ENCODE measurements around the gene UTS2R.
"Not testable (repeated sequence)": the region's sequence is repeated elsewhere in the genome, so short reads cannot be mapped to it uniquely, and the experiment has no call there.

The UTS2R gene

DNA sequence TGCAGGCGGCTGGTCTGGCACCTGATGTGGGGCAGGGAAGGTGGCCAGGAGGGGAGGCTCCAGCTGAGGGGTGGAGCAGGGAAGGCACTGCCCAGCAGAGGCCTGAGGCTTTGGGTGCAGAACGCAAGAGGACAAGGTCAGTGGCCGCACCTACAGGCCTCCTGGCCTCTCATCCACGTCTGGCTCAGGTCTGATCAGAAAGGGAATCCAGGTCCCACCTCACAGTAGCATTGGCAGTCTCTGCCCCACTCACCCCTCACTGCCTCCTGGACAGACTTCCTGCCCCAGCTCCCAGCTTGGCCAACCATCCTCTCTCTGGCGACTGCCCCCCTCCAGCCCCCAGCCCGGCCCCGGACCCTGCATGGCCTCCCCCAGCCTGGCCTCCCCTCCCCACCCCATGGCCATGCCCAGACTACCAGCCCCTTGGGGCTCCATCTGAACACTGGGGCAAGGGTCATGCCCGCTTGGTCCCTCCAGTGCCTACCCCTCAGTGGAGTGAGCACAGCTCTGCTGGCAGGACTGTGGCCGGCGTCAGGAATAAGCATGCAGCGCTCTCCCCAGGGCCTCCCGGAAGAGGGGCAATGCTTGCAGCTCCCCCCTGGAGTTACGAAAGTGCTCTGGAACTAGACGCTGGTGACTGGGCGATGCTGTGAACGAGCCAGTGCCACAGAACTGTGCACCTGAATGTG is 4.6 kb downstream of the UTS2R start:
- no peak for DNase-seq

DNA sequence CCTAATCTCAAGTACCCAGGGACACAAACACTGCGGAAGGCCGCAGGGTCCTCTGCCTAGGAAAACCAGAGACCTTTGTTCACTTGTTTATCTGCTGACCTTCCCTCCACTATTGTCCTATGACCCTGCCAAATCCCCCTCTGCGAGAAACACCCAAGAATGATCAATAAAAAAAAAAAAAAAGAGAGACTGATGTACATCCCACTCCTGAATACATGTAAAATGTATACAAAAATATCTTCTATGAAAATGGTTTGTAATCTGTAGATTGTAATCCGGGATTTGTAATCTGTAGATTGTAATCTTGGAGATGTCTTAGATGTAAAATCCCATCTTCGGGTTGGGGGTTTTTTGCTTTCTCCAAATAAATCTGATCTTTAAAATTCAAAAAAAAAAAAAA is 5.7 kb downstream of the UTS2R start:
- not testable (repeated sequence) for DNase-seq

- no peak for DNase-seq
Observed at GRCh38 chr17:82377924-82378740, 6.6 kb downstream of the UTS2R start.

DNA sequence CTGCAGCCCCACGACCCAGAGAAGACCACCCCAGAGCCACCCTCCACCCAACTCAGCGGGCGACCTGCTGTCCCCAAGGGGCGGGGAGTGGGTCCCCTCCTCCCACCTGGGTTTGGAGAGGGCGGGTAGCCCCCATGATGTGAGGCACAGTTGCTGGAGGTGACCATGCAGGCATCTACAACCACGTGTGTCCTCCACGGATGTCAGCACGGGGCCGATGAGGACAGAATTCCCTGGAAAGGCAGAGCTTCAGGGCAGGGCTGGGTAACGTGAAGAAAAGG is 7.1 kb downstream of the UTS2R start:
- no peak for DNase-seq

DNA sequence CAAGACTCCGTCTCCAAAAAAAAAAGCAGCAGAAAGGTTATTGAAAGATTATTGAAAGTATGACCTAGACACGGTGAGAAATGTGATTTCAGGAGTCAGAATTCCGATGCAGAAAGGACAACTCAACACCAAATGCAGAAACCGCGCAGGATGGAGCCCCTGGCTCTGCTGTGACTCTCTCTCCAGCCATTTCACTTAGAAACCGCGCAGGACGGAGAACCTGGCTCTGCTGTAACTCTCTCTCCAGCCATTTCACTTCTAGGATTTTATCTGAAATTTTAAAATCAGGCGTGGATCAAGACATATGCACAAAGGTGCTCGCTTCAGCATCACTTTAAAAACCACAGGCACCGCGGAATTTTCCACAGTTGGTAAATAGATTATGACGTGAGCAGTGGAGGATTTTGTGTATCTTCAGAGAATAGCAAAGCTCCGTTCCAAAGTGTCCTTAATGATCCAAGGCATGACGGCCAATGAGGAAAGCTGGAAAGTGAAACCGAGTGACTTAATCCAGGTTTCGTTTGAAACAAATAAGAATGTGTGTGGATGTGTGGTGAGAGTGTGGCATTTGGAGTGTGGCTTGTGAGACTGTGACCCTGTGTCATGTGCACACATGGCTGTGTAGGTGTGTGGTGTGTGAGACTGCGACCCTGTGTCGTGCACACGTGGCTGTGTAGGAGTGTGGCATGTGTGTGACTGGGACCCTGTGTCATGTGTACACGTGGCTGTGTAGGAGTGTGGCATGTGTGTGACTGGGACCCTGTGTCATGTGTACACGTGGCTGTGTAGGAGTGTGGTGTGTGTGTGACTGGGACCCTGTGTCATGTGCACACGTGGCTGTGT is 9.5 kb downstream of the UTS2R start:
- no peak for DNase-seq

GRCh38 chr17:82381703-82382009 is 10.1 kb downstream of the UTS2R start:
- not testable (repeated sequence) for DNase-seq

GRCh38 chr17:82382220-82382932 is 10.8 kb downstream of the UTS2R start:
- not testable (repeated sequence) for DNase-seq

- DNase-seq = no peak
Observed at GRCh38 chr17:82382933-82383255, 11.3 kb downstream of the UTS2R start.

- no peak for DNase-seq
Observed at GRCh38 chr17:82383411-82383810, 11.8 kb downstream of the UTS2R start.

- no peak for DNase-seq
Observed at GRCh38 chr17:82384051-82384729, 12.6 kb downstream of the UTS2R start.

DNA sequence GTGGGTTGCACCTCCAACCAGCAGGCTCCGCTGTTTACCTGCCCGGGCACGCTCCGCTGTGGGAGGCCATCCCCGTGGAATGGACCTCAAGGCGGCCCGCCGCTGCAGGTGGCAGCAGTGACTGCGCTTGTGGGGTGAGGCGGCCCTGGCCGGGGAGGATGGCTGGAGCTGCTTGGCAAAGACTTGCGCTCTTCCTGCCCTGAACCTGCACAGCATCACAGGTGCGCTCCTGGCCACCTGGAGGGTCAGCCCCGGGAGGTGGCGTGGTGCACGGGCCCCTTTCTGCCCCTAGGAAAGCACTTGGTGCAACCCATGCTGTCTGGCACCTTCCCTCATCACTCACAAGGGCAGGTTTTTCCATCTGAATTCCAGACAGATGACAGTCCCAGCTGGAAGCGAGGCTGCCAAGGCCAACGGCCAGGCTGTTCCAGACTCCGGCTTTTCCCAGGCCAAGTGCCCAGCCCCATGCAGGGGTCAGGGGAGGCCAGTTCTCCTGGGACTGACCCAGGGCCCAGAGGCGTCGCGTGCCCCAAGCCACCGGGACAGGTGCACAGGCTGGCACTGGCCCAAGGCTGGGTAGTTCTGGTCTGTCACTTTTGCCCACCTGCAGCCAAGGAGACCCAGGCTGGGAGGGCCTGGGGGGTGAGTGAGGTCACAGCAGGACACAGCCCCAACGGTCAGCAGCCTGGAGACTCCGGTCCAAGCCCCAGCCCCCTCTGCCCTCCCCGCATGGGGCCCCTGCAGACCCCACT is 13.3 kb downstream of the UTS2R start:
- DNase-seq = peak; percentile 27 to 67

- no peak for DNase-seq
Observed at GRCh38 chr17:82385559-82386254, 14.1 kb downstream of the UTS2R start.

DNA sequence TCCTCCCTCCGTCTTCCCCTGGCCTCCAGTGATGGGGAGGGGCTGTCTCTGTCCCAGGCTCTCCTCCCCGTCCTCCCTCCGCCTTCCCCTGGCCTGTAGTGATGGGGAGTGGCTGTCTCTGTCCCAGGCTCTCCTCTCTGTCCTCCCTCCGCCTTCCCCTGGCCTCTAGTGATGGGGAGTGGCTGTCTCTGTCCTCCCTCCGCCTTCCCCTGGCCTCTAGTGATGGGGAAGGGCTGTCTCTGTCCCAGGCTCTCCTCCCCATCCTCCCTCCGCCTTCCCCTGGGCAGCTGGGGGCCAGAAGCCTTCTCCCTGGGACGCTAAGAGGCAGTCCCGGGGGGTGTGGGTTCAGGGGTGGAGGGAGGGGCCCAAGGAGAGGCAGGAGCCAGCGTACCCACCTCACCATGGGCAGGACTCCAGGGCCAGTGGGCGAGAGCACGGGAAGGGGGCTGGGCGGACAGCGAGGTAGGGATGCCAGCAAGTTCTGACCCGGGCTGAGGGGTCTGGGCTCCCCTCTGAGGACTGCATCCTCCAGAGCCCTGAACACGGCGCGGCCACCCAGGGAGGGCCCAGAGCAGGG is 14.8 kb downstream of the UTS2R start:
- no peak for DNase-seq

DNA sequence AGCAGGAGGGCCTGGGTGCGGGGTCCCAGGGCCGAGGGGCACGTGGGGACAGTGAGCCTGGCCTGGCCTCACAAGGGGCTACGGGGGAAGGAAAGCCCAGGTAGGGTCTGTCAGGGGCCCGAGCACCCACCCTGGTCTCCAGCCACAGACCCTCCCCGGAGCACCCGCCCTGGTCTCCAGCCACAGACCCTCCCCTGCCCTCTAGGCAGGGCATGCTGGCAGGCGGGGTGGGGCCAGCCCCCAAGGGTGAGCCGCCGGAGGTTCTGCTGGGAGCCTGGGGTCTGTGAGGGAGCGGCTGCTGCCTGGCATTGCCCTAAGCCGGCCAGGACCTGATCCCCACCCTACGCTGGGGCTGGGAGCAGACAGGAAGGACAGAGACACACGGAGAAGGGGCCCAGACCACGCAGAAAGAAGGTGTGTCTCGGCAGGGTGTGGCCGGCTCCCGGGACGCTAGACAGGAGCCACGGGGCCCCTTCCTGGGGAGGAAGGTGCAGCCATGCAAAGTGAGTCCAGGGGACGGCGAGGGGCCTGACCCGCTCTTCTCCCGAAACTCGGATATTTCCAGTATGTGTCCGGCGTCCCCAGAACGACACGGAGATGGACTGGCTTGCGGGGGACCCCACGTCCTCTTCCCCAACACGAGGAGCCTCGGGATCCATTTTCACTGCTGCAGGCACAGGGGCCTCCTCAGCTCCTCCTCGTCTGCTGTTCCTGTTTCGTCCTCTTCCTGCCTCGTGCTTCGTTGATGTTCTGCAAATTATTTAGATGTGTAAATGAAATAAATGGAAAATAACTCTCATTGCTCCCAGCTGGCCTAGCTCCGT is 15.5 kb downstream of the UTS2R start:
- DNase-seq = no peak

GRCh38 chr17:82387705-82388106 is 16.1 kb downstream of the UTS2R start:
- DNase-seq = no peak

DNA sequence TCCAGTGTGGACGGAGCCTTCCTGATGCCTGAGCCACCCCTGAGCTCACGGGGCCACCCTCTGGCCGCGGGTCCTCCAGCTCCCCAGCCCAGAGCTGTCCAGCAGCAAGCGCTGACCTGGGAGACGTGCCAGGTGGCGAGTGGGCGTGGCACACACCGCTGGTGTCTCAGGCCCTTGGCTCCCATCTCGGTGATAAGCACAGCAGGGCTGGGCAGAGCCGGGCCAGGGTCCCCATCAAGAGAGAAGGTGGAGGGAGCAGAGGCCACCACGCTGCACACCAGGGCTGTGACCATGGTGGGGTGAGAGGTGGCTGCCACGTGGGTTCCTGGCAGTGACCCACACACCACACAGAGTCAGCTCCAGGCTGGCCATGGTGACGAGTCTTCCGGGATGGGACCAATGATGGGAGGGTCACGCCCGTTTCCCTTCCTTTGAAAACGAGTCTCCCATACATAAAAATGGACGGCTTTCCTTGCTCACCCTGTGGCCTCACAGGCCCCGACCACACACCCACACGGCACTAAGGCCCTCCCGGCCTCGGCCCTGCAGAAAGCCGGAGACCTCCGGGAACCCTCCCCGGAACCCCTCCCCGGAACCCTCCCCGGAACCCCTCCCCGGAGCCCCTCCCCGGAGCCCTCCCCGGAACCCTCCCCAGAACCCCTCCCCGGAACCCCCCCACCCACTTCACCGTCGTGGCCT is 16.8 kb downstream of the UTS2R start:
- no peak for DNase-seq

- no peak for DNase-seq
Observed at GRCh38 chr17:82388922-82389283, 17.3 kb downstream of the UTS2R start.

GRCh38 chr17:82389379-82389778 is 17.8 kb downstream of the UTS2R start:
- DNase-seq = no peak

DNA sequence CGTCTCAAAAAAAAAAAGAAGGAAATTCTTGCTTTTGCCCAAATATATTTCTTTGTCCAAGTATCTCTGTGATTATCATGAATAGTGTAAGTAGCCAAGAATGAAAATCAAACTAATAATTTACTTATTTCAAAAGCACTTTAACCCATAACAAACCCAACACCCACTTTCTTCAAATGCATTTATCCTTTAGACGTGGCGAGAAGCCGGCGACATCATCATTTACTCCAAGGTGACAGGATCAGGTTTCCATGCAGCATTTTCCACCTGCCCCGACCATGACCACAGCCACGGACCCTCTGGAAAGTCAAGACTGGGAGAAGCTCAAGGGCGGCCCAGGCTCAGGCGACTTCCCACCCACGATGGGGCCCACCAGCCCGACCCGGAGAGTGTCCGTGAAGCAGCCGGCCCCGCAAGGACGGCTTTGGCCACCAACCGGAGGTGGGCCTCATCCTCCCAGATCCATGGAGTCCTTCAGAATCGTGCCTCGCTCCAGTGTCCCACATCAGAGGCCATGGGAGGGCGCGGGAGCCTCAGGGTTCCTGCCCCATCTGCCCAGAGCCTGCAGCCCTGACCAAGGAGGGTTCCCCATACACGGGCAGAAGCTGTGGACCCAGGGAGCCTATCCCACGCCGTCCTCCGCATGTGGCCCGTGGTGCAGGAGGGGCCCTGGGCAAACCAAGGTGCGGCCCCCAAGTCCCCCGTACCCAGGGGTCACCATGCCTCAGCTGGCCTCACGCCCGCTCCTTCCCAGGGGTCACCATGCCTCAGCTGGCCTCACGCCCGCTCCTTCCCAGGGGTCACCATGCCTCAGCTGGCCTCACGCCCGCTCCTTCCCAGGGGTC is 18.7 kb downstream of the UTS2R start:
- no peak for DNase-seq
